Measurements from ENCODE around the gene NUMB.

The NUMB gene

DNA sequence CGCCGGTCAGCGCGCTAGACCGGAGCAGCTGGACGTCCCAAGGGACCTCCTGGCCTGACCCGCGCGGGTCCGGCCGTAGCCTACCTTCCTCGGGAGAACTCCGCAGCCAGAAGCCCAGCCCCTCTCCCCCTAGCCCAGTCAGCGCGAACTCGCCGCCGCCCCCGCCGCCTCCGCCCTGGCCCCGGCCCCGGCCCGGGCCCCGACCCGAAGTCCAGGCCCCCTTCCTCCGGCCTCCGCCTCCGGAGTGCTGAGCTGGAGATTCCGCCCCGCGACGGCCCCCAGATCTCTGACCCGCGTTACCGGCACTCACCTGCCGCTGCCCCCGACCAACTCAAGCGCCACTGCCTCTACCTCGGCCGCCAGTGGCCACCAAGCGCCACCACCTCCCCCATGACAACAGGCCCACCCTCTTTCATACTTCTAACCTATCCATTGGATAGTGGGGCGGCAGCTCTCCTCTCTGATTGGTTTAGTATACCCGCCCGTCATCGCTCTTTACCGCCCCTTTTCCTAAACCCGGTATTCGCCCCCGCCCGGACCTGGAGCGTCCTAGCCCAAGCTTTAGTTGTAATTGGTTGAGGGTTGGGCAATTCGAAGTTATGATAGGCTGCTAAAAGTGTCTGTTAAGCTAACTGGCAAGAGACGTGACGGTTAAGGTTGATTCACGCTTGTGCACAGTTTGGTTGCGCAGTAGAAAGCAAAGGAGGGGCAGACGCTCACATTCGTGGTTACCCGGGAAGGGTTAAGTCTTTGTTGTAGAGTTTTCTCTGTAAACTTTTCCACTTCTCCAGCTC is at the start of gene NUMB:
Gene NUMB, minus strand, starts transcription at position 364 of the 794 bp plus-strand sequence. CDS start 102,795 bp downstream, outside the sequence.
- peak; percentile 97 to 98 for DNase-seq (ENCODE audit: low read depth in 2 of 2)

DNA sequence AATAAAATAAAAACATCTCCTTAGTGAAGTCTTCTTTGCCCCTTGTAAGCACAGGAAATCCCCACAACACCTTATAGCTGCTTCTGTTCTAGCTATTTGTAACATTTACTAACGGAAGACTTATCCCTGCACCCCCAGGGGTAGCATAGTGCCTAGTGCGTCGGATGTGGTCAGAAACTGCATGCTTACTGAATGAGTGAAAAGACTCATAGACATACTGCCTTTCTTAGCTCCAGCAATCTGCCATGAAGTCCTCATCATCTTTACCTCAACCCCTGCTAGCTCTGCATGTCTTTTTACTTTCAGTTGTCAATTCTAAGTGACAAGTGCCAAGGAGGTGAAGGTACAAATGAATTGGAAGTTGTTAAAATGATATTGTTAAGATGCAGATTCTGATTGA is 45.3 kb upstream of the NUMB start:
- DNase-seq (ENCODE audit: low read depth in 2 of 2): no peak

DNA sequence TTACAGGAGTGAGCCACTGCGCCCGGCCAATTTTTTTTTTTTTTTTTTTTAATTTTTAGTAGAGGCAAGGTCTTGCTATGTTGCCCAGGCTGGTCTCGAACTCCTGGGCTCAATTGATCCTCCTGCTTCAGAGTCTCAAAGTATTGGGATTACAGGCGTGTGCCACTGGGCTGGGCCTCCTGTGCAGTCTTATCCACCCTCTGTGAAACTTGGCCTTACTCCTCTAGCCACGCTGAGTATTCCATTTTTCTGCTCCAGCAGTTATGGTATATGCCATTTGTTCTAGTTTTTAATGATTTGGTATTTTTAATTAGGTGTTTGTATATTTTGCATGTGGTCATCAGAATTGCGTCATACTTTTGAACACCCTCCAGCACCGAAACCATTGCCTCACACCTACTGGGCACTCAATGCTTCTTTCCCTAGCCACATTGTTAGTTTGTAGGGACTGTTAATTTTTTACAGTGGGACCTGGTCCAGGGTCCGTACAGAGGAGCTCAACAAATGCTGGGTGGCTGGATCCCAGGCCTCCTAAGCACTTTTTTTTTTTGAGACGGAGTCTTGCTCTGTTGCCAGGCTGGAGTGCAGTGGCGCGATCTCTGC is 43.8 kb upstream of the NUMB start:
- no peak for DNase-seq (ENCODE audit: low read depth in 2 of 2)

DNA sequence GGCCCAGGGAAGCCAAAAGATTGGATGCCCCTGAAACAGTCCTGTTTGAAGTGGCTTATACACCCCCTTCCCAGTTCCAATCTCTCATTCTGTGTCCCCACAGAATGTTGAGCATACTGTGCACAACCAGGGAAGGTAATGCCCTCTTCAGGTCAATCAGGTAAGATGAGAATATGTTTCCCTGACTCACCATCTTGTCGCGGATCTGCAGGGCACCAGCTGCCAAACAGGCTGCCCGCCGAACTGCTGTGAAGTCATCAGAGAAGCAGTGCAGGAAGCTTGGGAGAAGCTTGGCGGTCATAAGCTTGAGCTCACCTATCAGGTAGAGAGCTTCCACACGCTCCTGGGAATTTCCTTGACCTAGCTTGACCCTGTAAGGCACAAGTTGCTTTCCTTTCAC is 42.0 kb upstream of the NUMB start:
- DNase-seq (ENCODE audit: low read depth in 2 of 2): no peak

DNA sequence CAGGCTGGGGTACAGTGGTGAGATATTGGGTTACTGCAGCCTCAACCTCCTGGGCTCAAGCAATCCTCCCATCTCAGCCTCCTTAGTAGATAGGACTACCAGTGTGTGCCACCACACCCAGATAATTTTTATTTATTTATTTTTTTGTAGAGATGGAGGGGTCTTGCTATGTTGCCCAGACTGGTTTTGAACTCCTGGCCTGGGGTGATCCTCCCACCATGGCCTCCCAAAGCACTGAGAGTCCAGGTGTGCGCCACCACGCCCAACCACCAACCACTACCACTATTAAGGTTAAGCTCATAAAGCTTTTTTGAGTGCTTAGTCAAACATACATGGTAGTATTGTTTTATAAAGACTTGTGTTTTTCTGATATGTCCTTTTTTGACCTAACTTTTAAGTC is 36.2 kb upstream of the NUMB start:
- DNase-seq (ENCODE audit: low read depth in 2 of 2): no peak

DNA sequence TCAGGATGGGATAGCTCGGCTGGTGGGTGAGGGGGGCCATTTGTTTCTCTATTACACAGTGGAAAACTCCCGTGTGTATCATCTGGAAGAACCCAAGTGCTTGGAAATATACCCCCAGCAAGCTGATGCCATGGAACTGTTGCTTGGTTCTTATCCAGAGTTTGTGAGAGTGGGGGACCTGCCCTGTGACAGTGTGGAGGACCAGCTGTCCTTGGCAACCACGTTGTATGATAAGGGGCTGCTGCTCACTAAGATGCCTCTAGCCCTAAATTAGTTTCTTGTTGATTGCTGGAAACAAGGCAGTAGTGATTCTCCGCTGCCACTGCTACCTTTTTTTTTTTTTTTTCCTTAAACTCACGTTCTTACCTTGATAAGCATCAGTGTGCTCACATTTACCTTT is 34.3 kb upstream of the NUMB start:
- no peak for DNase-seq (ENCODE audit: low read depth in 2 of 2)

DNA sequence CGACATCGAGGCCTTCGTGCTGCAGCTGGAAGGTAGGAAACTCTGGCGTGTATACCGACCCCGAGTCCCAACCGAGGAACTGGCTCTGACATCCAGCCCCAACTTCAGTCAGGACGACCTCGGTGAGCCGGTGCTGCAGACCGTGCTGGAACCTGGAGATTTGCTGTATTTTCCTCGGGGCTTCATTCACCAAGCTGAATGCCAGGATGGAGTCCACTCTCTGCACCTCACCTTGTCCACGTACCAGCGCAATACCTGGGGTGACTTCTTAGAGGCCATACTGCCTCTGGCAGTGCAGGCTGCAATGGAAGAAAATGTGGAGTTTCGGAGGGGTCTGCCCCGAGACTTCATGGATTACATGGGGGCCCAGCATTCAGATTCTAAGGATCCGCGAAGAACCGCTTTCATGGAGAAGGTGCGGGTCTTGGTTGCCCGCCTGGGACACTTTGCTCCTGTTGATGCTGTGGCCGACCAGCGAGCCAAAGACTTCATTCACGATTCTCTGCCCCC is 33.8 kb upstream of the NUMB start:
- DNase-seq (ENCODE audit: low read depth in 2 of 2): no peak

DNA sequence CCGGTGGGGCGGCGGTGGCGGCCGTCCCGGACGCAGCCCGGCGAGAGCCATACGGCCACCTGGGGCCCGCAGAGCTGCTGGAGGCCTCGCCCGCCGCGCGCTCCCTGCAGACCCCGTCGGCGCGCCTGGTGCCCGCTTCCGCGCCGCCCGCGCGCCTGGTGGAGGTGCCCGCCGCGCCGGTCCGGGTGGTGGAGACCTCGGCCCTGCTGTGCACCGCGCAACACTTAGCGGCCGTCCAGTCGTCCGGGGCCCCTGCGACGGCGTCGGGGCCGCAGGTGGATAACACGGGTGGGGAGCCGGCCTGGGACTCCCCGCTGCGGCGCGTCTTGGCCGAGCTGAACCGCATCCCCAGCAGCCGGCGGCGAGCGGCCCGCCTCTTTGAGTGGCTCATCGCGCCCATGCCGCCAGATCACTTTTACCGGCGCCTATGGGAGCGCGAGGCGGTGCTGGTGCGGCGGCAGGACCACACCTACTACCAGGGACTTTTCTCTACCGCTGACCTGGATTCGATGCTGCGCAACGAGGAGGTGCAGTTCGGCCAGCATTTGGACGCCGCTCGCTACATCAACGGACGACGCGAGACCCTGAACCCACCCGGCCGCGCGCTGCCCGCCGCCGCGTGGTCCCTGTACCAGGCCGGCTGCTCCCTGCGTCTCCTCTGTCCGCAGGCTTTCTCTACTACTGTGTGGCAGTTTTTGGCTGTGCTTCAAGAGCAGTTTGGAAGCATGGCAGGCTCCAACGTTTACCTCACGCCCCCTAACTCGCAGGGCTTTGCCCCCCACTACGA is 33.1 kb upstream of the NUMB start:
- DNase-seq (ENCODE audit: low read depth in 2 of 2): peak; percentile 43 to 61

DNA sequence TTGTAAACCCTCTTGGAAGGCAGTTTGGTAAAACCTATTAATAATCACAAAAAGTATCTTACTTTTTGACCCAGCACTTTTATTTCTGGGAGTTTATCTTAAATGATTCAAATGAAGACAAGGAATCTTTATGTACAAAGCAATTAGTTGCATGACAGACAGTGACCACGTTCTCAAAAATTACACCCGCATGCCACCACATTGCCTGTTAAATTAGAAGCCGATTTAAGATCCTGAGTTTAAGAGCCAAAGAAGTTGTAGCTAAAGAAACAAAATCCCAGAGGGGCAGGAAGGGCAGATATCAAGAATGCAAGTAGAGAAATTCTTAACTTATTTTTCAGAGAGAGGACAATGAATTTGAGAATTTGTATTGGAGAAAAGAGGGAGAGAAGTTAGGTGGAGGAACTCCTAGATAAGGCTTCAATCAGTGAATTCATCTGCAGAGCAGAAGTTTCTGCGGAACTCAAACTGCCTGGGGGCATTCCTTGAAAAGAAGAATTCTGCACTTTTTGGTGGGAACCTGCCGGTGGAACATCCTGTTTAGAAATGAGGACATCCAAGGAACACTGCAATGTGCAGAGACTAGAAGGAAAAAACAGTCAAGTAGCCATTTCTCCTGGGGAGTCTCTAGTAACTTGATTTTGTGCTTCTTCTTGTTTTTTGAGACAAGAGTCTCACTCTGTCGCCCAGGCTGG is 31.3 kb upstream of the NUMB start:
- no peak for DNase-seq (ENCODE audit: low read depth in 2 of 2)

DNA sequence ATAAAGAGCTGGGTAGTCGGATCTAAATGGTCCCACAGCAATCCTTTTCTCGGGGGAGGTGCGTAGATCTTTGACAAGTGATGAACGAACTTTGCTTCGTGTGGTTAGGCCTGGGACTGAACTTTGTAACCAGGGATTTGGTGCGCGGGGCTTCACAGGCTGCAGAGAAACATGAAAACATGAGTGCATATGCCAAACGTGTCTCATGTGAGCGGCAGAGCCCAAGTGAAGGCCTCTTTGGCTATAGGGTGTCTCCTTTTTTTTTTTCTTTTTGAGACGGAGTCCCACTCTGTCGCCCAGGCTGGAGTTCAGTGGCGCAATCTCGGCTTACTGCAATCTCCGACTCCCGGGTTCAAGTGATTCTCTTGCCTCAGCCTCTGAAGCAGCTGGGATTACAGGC is 20.3 kb upstream of the NUMB start:
- DNase-seq (ENCODE audit: low read depth in 2 of 2): no peak

DNA sequence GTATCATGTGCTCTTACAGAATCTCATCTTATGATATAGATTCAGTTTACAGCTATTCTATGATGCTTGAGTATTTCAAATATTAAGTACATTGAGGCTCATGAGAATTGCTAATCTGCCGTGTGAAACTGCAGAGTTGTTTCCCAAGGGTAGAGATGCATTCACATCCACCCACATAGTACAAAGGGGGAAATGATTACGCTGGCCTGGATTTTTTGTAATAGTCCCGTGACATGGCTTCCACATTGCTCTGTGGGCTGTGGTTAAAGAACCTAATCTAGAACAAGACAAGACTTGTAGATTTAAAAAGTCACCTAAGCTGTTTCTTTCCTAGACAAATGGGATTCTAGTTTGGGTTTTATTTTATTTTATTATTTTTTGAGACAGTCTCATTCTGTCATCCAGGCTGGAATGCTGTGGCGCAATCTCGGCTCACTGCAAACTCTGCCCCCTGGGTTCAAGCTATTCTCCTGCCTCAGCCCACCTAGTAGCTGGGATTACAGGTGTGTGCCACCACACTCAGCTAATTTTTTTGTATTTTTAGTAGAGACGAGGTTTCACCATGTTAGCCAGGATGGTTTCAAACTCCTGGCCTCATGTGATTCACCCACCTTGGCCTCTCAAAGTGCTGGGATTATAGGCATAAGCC is 19.4 kb upstream of the NUMB start:
- no peak for DNase-seq (ENCODE audit: low read depth in 2 of 2)

DNA sequence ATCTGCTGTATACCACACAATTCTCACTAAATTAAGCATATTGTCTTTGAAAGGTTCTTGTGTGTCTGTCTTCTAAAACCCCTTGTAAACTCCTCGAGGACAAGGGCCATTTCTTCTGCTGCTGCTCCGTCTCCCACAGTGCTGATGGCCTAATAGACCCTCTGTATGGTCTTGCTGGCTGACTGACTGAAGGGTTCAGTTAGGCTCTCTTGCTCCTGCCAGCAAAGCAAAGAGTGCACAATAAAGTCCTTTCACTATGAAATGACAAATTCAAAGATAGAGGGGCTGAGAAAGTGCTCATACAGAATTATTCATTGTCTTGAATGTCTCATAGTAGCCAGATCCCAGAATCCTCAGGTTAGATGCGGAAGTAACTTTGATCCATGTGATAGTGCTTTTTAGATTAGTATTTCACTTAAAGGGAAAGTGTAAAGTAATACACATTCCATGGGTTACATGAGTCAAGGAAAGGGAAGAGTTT is 18.1 kb upstream of the NUMB start:
- DNase-seq (ENCODE audit: low read depth in 2 of 2): no peak

DNA sequence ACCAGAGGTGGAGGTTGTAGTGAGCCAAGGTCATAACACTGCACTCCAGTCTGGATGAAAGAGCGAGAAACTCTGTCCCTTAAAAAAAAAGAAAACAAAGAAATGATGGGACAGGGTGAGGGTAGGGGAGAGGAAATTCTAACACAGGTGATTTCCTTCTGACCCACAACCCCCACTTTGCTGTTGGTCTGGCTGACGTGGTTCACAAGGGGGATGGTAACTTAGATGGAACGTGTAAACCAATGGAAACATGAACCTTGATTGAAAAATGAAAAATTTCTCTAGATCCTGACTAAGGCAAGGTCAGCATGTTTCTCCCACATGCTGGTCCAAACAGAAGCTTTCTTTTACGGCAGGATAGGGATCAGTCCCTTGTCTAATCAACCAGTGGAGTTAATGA is 16.6 kb upstream of the NUMB start:
- DNase-seq (ENCODE audit: low read depth in 2 of 2): no peak

DNA sequence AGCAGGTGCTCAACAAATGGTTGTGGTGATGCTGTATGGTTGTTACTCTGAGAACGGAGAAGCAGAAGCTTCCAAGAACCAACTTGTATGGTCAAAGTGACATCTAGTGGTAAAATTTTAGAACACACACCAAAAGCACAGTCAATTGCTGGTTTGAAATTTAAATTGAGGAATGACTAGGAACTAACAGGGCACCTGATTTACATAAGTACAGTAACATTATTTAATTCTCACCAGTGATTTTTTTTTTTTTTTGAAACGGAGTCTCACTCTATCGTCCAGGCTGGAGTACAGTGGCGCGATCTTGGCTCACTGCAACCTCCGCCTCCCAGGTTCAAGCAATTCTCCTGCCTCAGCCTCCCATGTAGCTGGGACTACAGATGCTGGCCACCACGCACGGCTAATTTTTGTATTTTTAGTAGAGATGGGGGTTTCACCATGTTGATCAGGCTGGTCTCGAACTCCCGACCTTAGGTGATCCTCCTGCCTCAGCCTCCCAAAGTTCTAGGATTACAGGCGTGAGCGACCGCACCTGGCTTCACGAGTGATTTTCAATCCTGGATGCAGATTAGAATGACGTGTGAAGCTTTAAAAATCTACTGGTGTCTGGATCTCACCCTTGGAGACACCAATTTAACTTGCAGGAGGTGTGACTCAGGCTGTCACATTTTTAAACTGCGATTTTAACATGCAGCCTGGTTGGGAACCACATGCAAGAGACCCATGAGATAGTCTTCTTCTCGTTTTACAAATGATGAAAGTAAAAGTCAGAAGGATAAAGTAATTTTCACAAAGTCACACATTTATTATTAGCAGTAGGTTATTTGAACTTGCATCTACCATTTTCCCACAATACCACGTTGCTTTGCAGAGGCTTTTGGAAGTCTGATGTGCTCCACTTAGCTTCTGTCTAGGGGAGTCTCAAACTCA is 14.1 kb upstream of the NUMB start:
- no peak for DNase-seq (ENCODE audit: low read depth in 2 of 2)

DNA sequence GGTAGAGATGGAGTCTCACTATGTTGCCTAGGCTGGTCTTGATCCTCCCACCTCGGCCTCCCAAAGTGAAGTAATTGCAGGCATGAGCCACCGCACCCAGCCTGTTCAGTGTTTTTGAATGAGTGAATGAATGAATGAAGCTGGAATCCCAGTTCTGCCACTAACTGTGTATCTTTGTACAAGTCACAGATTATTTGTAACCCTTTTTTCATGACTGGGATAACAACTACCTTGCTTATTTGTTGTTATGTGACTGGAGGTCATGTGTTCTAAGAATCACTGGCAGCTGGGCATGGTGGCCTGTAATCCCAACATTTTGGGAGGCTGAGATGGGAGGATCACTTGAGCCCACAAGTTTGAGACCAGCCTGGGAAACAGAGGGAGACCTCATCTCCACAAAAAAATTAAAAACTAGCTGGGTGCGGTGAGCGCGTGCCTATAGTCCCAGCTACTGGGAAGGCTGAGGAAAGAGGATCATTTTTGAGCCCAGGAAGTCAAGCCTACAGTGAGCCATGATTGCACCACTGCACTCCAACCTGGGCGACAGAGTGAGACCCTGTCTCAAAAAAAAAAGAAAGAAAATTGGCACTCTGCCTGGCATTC is 13.3 kb upstream of the NUMB start:
- no peak for DNase-seq (ENCODE audit: low read depth in 2 of 2)

DNA sequence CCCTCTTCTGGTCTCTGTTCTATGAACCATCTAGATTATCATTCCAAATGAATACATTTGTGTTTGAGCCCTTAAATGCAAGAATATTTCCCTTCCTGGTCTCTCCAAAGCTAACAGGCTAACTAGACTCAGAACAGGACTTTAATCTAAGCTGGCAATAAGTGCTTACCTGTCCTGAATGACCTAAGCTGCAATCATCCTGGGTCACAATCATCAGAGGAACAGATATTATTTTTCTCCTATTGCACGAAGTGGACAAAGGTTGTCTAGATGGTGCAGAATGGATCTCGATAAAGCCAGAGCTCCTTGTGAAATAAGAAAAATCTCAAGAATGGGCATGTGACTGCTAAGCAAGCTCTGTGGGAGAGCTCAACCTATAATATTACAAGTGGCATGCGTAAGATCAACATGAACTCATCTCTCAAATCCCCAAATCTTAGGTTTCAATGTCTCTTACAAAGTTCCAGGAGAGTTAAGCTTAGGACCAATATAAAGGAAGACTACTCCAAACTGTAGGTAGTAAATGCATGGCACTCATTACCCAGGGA is 10.6 kb upstream of the NUMB start:
- no peak for DNase-seq (ENCODE audit: low read depth in 2 of 2)

DNA sequence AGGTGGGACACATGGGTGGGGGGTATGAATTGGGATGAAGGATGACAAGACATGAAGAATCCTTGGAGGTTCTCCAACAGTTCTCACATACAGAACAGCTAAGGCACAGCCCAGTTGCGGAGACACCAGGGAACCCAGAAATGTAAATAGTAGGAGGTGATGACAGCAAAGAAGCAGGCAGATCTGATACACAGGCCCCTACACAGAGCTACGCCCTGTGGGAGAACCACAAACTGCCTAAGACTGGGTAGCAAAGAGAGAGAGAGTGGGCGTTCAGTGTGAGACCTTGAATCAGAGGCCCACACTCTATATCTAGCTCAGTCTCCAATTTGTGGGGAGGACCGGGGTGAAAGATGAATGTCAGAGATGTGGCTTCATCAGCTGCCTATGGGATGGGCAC is 9.5 kb upstream of the NUMB start:
- peak in 1 of 2 donors; percentile 54 for DNase-seq (ENCODE audit: low read depth in 2 of 2)

DNA sequence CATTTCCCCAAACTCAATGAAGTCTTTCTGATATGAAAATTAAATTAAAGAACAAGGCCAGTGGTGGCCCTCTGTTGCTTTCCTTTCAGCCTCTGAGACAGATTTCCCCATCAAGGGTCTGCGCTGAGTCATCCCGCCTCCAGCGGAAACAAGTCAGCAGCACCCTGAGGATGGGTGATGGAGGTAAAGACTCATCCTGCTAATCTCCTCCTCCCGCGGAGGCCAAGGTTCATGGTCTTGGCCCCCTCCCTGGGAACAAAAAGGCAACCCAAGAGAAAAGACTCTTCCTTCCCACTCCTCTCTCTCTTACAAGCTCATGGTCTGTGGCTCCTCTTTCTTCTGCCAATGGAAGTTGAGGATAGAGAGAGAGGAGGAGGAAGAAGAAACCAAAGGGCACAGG is 9.0 kb upstream of the NUMB start:
- DNase-seq (ENCODE audit: low read depth in 2 of 2): peak; percentile 59 to 78

DNA sequence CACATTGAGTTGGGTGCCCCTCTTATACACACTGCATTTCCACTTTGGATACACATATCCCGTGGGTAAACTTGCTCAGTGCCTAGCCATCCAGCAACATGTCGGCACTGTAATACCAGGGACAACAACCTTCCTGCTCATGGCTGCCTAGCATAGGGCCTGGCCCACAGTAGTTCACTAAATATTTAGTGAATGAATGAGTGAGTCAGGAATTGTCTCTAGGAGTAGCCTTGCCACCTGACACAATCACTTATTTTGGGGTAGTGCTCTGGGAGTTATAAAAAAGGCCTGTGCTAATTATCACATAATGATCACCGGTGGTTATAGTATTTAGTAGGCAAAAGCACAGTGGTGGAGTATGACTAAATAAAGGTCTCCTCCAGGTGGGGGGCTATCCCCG is 8.5 kb upstream of the NUMB start:
- no peak for DNase-seq (ENCODE audit: low read depth in 2 of 2)
